Tibial nerve (tissue), 4 donors: ENCODE measurements around the gene METTL22. TPM values are rescaled to one million over a fixed set of nuclear protein-coding genes. Genes with fewer than 3 reads are reported as not detected.

ENCODE experiments used
- DNase-seq, 2 donors: peaks; one replicate each; pipeline ENCODE4 v3.0.0-alpha.2; 2019; ENCODE audit warnings: low spot score in 2 of 2
- H3K27ac ChIP-seq, 4 donors: fragments of 200-600 bp; sonication (generic) in 3 of 4; one replicate each; pipeline ENCODE4 v1.5.1; 2017 to 2019; ENCODE audit warnings: mild to moderate bottlenecking in 1 of 4
- H3K27me3 ChIP-seq, 2 donors: fragments of 200-600 bp; sonication (generic) in 1 of 2; one replicate each; pipeline versions ENCODE4 v1.5.1 to v1.6.0; 2017 to 2019
- H3K36me3 ChIP-seq, 3 donors: fragments of 200-600 bp; sonication (generic); one replicate each; pipeline ENCODE4 v1.5.1; 2018 to 2019
- H3K4me1 ChIP-seq, 4 donors: fragments of 200-600 bp; sonication (generic) in 3 of 4; one replicate each; pipeline ENCODE4 v1.5.1; 2017 to 2019
- H3K4me3 ChIP-seq, 4 donors: fragments of 200-600 bp; sonication (generic) in 3 of 4; one replicate each; pipeline ENCODE4 v1.5.1; 2017 to 2019; ENCODE audit warnings: mild to moderate bottlenecking in 1 of 4, moderate library complexity in 1 of 4
- H3K9me3 ChIP-seq, 4 donors: fragments of 200-600 bp; sonication (generic) in 3 of 4; one replicate each; pipeline ENCODE4 v1.5.1; 2017 to 2019
- EP300 ChIP-seq, 2 donors: sonication (generic); formaldehyde crosslinking; IDR thresholded peaks; one replicate each; pipeline ENCODE4 v1.6.1; 2017; ENCODE audit warnings: antibody characterized with exemption in 2 of 2, mild to moderate bottlenecking in 1 of 2
- POLR2A ChIP-seq, 2 donors: fragments of 450-650 bp; IDR thresholded peaks; one replicate each; pipeline ENCODE4 v1.6.1; 2017; ENCODE audit warnings: antibody characterized with exemption in 2 of 2, mild to moderate bottlenecking in 2 of 2, moderate library complexity in 2 of 2
- WGBS, 2 donors: methylation state at CpG; one replicate each; pipeline ENCODE4 v1.1.5; 2018; 5-methylcytosine and 5-hydroxymethylcytosine counted together
- total RNA-seq, 4 donors: library from RNA; depleted of rRNA; stranded (reverse); fragments of >200 nt; gene quantifications; one replicate each; pipeline ENCODE4 v1.1.0, GENCODE V29; 2016
- TF ChIP-seq, protein P1 (sequence below), 5 experiments: fragments of 200-600 bp in 3 of 5; fragments of 450-650 bp in 2 of 5; sonication (generic) in 3 of 5; IDR thresholded peaks; one replicate each; pipeline ENCODE4 v1.5.1; 2016 to 2019; ENCODE audit warnings: antibody characterized with exemption in 5 of 5, mild to moderate bottlenecking in 3 of 5, moderate library complexity in 2 of 5

The METTL22 gene
- total RNA-seq, 4 donors from 2014 or later: 34.3 to 69.5 (median 46.6) TPM

DNA sequence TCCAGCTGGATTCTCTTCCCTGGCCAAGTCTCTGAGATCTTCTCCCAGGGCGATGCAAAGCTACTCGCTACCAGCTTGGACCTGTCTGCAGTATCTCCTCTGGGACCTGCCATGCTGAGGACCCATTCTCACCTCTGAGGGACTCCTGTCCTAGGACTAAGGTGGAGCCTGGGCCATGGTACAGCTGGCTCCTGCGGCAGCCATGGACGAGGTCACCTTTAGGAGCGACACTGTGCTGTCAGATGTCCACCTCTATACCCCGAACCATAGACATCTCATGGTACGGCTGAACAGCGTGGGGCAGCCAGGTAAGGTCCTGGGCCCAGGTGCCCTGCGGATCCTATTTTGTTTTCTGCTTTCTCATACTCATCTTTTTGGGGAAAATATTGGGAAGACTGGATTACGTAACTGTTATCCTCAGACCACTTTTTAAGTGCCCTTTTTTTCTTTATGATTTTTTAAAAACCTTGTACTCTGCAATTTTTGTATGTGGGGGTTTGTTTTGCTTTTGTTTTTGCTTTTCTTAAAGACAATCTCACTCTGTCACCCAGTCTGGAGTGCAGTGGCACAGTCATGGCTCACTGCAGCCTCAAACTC is 4.1 kb downstream of the METTL22 start:
- Histone ChIP-seq H3K27me3 (no peaks in the 10 kb centered on the region), H3K4me3 (no peak overlapping the region), H3K4me1 (peaks cover 0 to 19% (median 7%) of the 10 kb centered on the region in 4 donors), H3K27ac (no peak overlapping the region), H3K36me3 (peaks cover 0 to 54% (median 13%) of the 10 kb centered on the region in 3 donors), H3K9me3 (no peaks in the 10 kb centered on the region)
- TF ChIP-seq EP300 (IDR thresholded peaks at IDR 0.05): no peak
- TF ChIP-seq POLR2A (IDR thresholded peaks at IDR 0.05): no peak
- TF ChIP-seq, protein P1, sequence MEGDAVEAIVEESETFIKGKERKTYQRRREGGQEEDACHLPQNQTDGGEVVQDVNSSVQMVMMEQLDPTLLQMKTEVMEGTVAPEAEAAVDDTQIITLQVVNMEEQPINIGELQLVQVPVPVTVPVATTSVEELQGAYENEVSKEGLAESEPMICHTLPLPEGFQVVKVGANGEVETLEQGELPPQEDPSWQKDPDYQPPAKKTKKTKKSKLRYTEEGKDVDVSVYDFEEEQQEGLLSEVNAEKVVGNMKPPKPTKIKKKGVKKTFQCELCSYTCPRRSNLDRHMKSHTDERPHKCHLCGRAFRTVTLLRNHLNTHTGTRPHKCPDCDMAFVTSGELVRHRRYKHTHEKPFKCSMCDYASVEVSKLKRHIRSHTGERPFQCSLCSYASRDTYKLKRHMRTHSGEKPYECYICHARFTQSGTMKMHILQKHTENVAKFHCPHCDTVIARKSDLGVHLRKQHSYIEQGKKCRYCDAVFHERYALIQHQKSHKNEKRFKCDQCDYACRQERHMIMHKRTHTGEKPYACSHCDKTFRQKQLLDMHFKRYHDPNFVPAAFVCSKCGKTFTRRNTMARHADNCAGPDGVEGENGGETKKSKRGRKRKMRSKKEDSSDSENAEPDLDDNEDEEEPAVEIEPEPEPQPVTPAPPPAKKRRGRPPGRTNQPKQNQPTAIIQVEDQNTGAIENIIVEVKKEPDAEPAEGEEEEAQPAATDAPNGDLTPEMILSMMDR (IDR thresholded peaks at IDR 0.05): no peak
- 90 to 95% methylated on average over 10 of the region's 10 CpGs for WGBS, 2 donors
- DNase-seq: no peak

DNA sequence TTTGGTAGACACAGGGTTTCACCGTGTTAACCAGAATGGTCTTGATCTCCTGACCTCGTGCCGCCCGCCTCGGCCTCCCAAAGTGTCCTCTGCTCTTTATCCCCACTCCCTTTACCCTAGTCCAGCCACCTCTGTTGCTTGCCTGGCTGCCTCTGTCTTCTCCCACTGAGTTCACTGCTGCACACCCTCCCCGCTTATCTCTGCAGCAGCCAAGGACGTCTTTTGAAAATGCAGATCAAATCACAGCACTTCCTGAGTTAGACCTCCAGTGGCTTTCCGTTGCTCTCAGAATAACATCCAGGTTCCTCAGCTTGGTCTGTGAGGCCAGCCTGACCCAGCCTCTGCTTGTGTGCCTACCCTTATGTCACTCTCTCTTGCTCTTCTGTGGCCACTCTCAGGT is 5.4 kb downstream of the METTL22 start:
- no peak for TF ChIP-seq POLR2A (IDR thresholded peaks at IDR 0.05)
- TF ChIP-seq, protein P1 (IDR thresholded peaks at IDR 0.05): no peak
- WGBS, 2 donors: 95% methylated on average over 8 of the region's 8 CpGs
- H3K36me3 ChIP-seq: peaks cover 3 to 67% (median 21%) of the 10 kb centered on the region in 3 donors
- H3K27ac ChIP-seq: no peak overlapping the region
- peaks cover 0 to 25% (median 7%) of the 10 kb centered on the region in 4 donors for H3K4me1 ChIP-seq
- no peaks in the 10 kb centered on the region for H3K27me3 ChIP-seq
- H3K9me3 ChIP-seq: no peaks in the 10 kb centered on the region
- no peak overlapping the region for H3K4me3 ChIP-seq
- no peak for DNase-seq

DNA sequence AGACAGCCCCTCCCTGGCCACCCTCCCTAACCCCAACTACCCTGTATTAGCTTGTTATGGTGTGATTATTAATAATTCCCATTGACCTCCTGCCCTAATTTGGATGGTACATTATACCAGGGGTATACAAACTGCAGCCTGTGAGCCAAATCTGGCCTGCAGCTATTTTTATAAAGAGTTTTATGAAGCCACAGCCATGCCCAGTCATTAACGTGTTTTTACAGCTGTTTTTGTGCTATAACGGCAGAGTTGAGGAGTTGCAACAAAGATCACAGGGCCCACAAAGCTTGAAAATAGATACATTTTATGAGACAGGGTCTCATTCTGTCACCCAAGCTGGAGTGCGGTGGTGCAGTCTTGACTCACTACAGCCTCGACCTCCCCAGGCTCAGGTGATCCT is 6.0 kb downstream of the METTL22 start:
- no peak overlapping the region for H3K4me3 ChIP-seq
- H3K27ac ChIP-seq: no peak overlapping the region
- H3K4me1 ChIP-seq: peaks cover 0 to 26% (median 3%) of the 10 kb centered on the region in 4 donors
- no peaks in the 10 kb centered on the region for H3K9me3 ChIP-seq
- no peak for DNase-seq
- 77 to 80% methylated on average over 4 of the region's 4 CpGs for WGBS, 2 donors
- no peaks in the 10 kb centered on the region for H3K27me3 ChIP-seq
- peaks cover 3 to 73% (median 21%) of the 10 kb centered on the region in 3 donors for H3K36me3 ChIP-seq
- TF ChIP-seq EP300 (IDR thresholded peaks at IDR 0.05): no peak
- TF ChIP-seq, protein P1 (IDR thresholded peaks at IDR 0.05): no peak
- TF ChIP-seq POLR2A (IDR thresholded peaks at IDR 0.05): no peak

DNA sequence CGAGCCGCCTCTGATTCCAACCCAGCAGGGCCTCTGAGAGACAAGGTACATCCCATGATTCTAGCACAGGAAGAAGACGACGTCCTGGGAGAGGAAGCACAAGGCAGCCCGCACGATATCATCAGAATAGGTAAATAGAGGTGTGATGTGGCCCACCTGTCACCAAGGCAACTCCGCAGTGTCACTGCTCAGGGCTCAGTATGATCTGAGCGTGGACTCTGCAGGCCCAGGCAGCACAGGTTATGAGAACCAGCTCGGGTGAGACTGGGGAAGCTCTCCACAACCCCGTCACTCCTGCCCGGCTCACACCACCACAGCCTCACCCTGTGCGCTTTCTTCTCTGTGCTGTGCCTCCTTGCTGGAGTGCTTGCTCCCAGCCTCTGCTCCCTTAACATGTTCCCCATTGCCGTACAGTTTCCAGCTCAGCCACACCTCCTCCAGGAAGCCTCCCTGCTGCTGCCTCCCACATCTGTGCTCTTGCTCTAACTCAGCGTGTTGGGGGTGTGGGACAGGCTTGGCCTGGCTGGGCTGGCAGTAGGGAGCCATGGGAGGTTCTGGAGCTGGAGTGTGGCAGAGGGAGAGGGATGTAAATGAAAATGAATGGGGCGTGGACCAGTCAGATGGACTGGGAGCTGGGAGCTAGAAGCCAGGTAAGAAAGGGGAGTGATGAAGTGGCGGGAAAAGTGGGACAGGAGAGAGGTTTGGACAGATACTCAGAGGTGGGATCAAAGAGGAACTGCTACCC is 7.7 kb downstream of the METTL22 start:
- H3K4me1 ChIP-seq: peaks cover 0 to 10% (median 0%) of the 10 kb centered on the region in 4 donors
- WGBS, 2 donors: 93% methylated on average over 16 of the region's 16 CpGs
- H3K27ac ChIP-seq: no peak overlapping the region
- H3K36me3 ChIP-seq: peaks cover 3 to 89% (median 21%) of the 10 kb centered on the region in 3 donors
- no peaks in the 10 kb centered on the region for H3K9me3 ChIP-seq
- DNase-seq: no peak
- no peak overlapping the region for H3K4me3 ChIP-seq
- no peak for TF ChIP-seq EP300 (IDR thresholded peaks at IDR 0.05)
- TF ChIP-seq POLR2A (IDR thresholded peaks at IDR 0.05): no peak
- TF ChIP-seq, protein P1 (IDR thresholded peaks at IDR 0.05): no peak
- no peaks in the 10 kb centered on the region for H3K27me3 ChIP-seq
